Measurements from ENCODE around the gene TMEM163. TPM values are rescaled to one million over a fixed set of nuclear protein-coding genes. Genes with fewer than 3 reads are reported as not detected.

Gene TMEM163
- total and polyA plus RNA-seq, 8 donors = 3.9 to 48.4 (median 14.0) TPM

GRCh38 chr2:134706587-134707329, 12.0 kb downstream of the TMEM163 start:
- DNase-seq (no peak), ATAC-seq (no peak)
- Histone ChIP-seq H3K4me1 (peaks cover 0 to 6% of the 10 kb centered on the region in 2 donors), H3K27ac (no peak overlapping the region), H3K36me3 (no peaks in the 10 kb centered on the region), H3K27me3 (peaks cover 0 to 25% of the 10 kb centered on the region in 2 donors), H3K9me3 (no peaks in the 10 kb centered on the region), H3K4me3 (no peak overlapping the region)
- intact Hi-C loops (cut with DNase I) = no loop called here
- TF ChIP-seq CTCF (IDR thresholded peaks at IDR 0.05) = no peak

- no peak overlapping the region for H3K4me3 ChIP-seq
- H3K27ac ChIP-seq = no peak overlapping the region
- DNase-seq = no peak
- peaks cover 0 to 26% of the 10 kb centered on the region in 2 donors for H3K27me3 ChIP-seq
- no peaks in the 10 kb centered on the region for H3K9me3 ChIP-seq
- no peak for ATAC-seq
- intact Hi-C loops (cut with DNase I) = no loop called here
- TF ChIP-seq CTCF (IDR thresholded peaks at IDR 0.05) = no peak
- peaks cover 0 to 6% of the 10 kb centered on the region in 2 donors for H3K4me1 ChIP-seq
- H3K36me3 ChIP-seq = no peaks in the 10 kb centered on the region
Observed at GRCh38 chr2:134705861-134706586, 12.8 kb downstream of the TMEM163 start.

GRCh38 chr2:134704173-134704572, 14.6 kb downstream of the TMEM163 start:
- intact Hi-C loops (cut with DNase I) = no loop called here
- H3K4me3 ChIP-seq = no peak overlapping the region
- ATAC-seq (no peak), DNase-seq (no peak)
- no peaks in the 10 kb centered on the region for H3K9me3 ChIP-seq
- no peak for TF ChIP-seq CTCF (IDR thresholded peaks at IDR 0.05)
- H3K4me1 ChIP-seq = peaks cover 0 to 6% of the 10 kb centered on the region in 2 donors
- no peak overlapping the region for H3K27ac ChIP-seq
- H3K36me3 ChIP-seq = no peaks in the 10 kb centered on the region
- peaks cover 0 to 26% of the 10 kb centered on the region in 2 donors for H3K27me3 ChIP-seq

GRCh38 chr2:134703426-134703825, 15.4 kb downstream of the TMEM163 start:
- intact Hi-C loops (cut with DNase I) = no loop called here
- no peak for ATAC-seq
- DNase-seq = no peak

More at GRCh38 chr2:134703426-134703825, 15.4 kb downstream of the TMEM163 start:
- Histone ChIP-seq H3K9me3 (no peaks in the 10 kb centered on the region), H3K27ac (no peak overlapping the region), H3K27me3 (peaks cover 0 to 26% of the 10 kb centered on the region in 2 donors), H3K4me1 (peaks cover 0 to 6% of the 10 kb centered on the region in 2 donors), H3K36me3 (no peaks in the 10 kb centered on the region), H3K4me3 (no peak overlapping the region)
- no peak for TF ChIP-seq CTCF (IDR thresholded peaks at IDR 0.05)

All from left lung (tissue), 10 donors.